ENCODE measurements around the gene OCIAD2. TPM values are rescaled to one million over a fixed set of nuclear protein-coding genes. Genes with fewer than 3 reads are reported as not detected.
"Not testable (repeated sequence)": the region's sequence is repeated elsewhere in the genome, so short reads cannot be mapped to it uniquely, and the experiment has no call there.

OCIAD2 gene
- total RNA-seq, 4 donors from 2014 or later, result 22.0 to 56.1 (median 41.6) TPM

DNA sequence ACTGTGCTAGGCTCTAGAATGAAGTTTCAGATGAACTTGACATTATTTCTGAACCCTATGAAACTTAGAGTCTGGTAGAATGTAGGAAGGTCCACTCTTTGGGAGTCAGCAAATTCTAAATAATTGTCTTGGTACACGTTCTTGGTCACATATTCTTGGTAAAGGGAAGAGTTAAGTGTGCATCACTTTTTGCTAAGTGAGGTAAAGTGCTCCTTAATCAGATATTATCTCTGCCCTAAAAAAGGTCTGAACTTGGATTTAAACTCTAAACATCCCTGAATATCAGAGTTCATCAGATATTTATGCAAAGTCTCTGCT lies 7.2 kb downstream of the OCIAD2 start:
- no peaks in the 10 kb centered on the region for H3K9me3 ChIP-seq
- H3K27ac ChIP-seq, result no peak overlapping the region
- H3K4me3 ChIP-seq (replicated peaks in 1 of 3), result no peak overlapping the region
- intact Hi-C loops (cut with DNase I), result no loop called here
- no peaks in the 10 kb centered on the region for H3K27me3 ChIP-seq
- DNase-seq, result no peak
- H3K36me3 ChIP-seq, result peaks cover 5 to 33% of the 10 kb centered on the region in 2 donors
- H3K4me1 ChIP-seq, result no peaks in the 10 kb centered on the region
- no peak for TF ChIP-seq POLR2A (IDR thresholded peaks at IDR 0.05)
- TF ChIP-seq, protein P1, sequence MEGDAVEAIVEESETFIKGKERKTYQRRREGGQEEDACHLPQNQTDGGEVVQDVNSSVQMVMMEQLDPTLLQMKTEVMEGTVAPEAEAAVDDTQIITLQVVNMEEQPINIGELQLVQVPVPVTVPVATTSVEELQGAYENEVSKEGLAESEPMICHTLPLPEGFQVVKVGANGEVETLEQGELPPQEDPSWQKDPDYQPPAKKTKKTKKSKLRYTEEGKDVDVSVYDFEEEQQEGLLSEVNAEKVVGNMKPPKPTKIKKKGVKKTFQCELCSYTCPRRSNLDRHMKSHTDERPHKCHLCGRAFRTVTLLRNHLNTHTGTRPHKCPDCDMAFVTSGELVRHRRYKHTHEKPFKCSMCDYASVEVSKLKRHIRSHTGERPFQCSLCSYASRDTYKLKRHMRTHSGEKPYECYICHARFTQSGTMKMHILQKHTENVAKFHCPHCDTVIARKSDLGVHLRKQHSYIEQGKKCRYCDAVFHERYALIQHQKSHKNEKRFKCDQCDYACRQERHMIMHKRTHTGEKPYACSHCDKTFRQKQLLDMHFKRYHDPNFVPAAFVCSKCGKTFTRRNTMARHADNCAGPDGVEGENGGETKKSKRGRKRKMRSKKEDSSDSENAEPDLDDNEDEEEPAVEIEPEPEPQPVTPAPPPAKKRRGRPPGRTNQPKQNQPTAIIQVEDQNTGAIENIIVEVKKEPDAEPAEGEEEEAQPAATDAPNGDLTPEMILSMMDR (IDR thresholded peaks at IDR 0.05), result no peak
- WGBS, 2 donors, result 71 to 82% methylated on average over 1 of the region's 1 CpG

- intact Hi-C loops (cut with DNase I), result no loop called here
- WGBS, 2 donors, result 83 to 87% methylated on average over 5 of the region's 5 CpGs
- no peak for DNase-seq
- Histone ChIP-seq H3K4me3 (replicated peaks in 1 of 3) (no peak overlapping the region), H3K4me1 (no peaks in the 10 kb centered on the region), H3K27ac (no peak overlapping the region), H3K36me3 (peaks cover 5 to 29% of the 10 kb centered on the region in 2 donors), H3K9me3 (no peaks in the 10 kb centered on the region), H3K27me3 (no peaks in the 10 kb centered on the region)
- TF ChIP-seq POLR2A (IDR thresholded peaks at IDR 0.05), result no peak
- TF ChIP-seq, protein P1 (IDR thresholded peaks at IDR 0.05), result no peak
Measured at GRCh38 chr4:48898733-48899431, 7.7 kb downstream of the OCIAD2 start.

DNA sequence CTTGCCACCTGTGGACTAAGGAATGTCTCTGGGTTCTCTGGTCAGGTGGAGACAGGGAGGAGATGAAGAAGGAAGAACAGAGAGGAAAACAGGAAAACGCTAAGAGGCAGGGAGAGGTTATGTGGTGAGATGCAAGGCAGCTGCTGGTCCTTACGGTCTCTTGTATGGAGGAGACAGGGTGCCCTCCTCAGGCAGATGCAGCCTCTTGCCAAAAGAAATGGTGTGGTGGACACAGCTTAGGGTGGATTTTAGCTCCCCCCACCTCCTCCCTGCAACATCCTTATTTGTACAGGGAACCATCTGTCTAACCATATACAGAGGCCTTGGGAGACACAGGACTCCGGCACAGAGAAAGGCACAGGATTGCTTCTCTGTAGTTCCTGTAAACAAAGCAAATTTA lies 9.7 kb downstream of the OCIAD2 start:
- H3K36me3 ChIP-seq, result peaks cover 0 to 17% of the 10 kb centered on the region in 2 donors
- H3K4me1 ChIP-seq, result no peaks in the 10 kb centered on the region
- TF ChIP-seq POLR2A (IDR thresholded peaks at IDR 0.05), result no peak
- TF ChIP-seq, protein P1 (IDR thresholded peaks at IDR 0.05), result no peak
- intact Hi-C loops (cut with DNase I), result no loop called here
- no peak overlapping the region for H3K27ac ChIP-seq
- H3K9me3 ChIP-seq, result no peaks in the 10 kb centered on the region
- DNase-seq, result no peak
- no peaks in the 10 kb centered on the region for H3K27me3 ChIP-seq
- H3K4me3 ChIP-seq (replicated peaks in 1 of 3), result no peak overlapping the region
- WGBS, 2 donors, result 88 to 93% methylated on average over 3 of the region's 3 CpGs

- Histone ChIP-seq H3K9me3 (no peaks in the 10 kb centered on the region), H3K36me3 (peaks cover 0 to 6% of the 10 kb centered on the region in 2 donors), H3K27ac (no peak overlapping the region), H3K4me1 (no peaks in the 10 kb centered on the region), H3K4me3 (replicated peaks in 1 of 3) (no peak overlapping the region), H3K27me3 (no peaks in the 10 kb centered on the region)
- intact Hi-C loops (cut with DNase I), result no loop called here
- DNase-seq, result no peak
- TF ChIP-seq, protein P1 (IDR thresholded peaks at IDR 0.05), result no peak
- no peak for TF ChIP-seq POLR2A (IDR thresholded peaks at IDR 0.05)
Measured at GRCh38 chr4:48891028-48891619, 15.4 kb downstream of the OCIAD2 start.

GRCh38 chr4:48889750-48890149 lies 16.8 kb downstream of the OCIAD2 start:
- H3K27ac ChIP-seq; H3K9me3 ChIP-seq; H3K4me3 ChIP-seq (replicated peaks in 1 of 3); H3K27me3 ChIP-seq; H3K4me1 ChIP-seq; intact Hi-C loops (cut with DNase I); H3K36me3 ChIP-seq; DNase-seq: not testable (repeated sequence)
- 94 to 95% methylated on average over 3 of the region's 3 CpGs for WGBS, 2 donors

- H3K9me3 ChIP-seq; H3K4me3 ChIP-seq (replicated peaks in 1 of 3); H3K36me3 ChIP-seq; H3K4me1 ChIP-seq; DNase-seq; H3K27me3 ChIP-seq; H3K27ac ChIP-seq; intact Hi-C loops (cut with DNase I): not testable (repeated sequence)
- 92 to 95% methylated on average over 3 of the region's 3 CpGs for WGBS, 2 donors
Measured at GRCh38 chr4:48881646-48882045, 24.9 kb downstream of the OCIAD2 start.
